IMR-90 (cell line): ENCODE results near the gene ARR3. TPM values are rescaled to one million over a fixed set of nuclear protein-coding genes. Genes with fewer than 3 reads are reported as not detected.

Experiments used
- ATAC-seq: fragments of 200-7000 bp; cut with Tn5 transposase; 2 replicates; pipeline ENCODE4 v1.9.1; 2020; ENCODE audit warnings: low read depth, mild to moderate bottlenecking, moderate library complexity
- BruUV-seq: library from RNA; stranded (reverse); fragments of 400-500 nt; replicated peaks from 2 replicates; lab custom pipeline; 2021; lab: Mats Ljungman, UMichigan
- CTCF ChIA-PET: fragments of 300-600 bp; formaldehyde crosslinking; extraction: SDS; loops from one replicate; lab custom pipeline; 2021; ENCODE audit warnings: antibody characterized with exemption; lab: Yijun Ruan, JAX
- POLR2A ChIA-PET: fragments of 300-600 bp; sonication (Branson Sonifier 250); formaldehyde crosslinking; loops from one replicate; lab custom pipeline; 2022; ENCODE audit warnings: antibody characterized with exemption; ENCODE audit not compliant: unreplicated experiment; lab: Charles Lee
- DNase-seq: peaks from one replicate; pipeline ENCODE4 v3.0.0; 2013
- H2AFZ ChIP-seq: replicated peaks from 2 replicates; pipeline ENCODE3; 2013; ENCODE audit warnings: low read length, mild to moderate bottlenecking; ENCODE audit not compliant: poor library complexity
- H2AK5ac ChIP-seq: 2 replicates; pipeline ENCODE4 v1.6.1; 2013; ENCODE audit warnings: low read depth, low read length, inconsistent platforms
- H2AK9ac ChIP-seq: replicated peaks from 2 replicates; pipeline ENCODE3; 2013; ENCODE audit warnings: mild to moderate bottlenecking, low read depth, low read length, moderate library complexity; ENCODE audit not compliant: poor library complexity
- H2BK120ac ChIP-seq: 2 replicates; pipeline ENCODE4 v1.6.1; 2013; ENCODE audit warnings: low read depth, low read length, inconsistent platforms
- H2BK15ac ChIP-seq: 3 replicates; pipeline ENCODE4 v1.6.1; 2013; ENCODE audit warnings: low read depth, low read length, inconsistent platforms
- H2BK20ac ChIP-seq: 2 replicates; pipeline ENCODE4 v1.6.1; 2013; ENCODE audit warnings: low read depth, mild to moderate bottlenecking, inconsistent platforms, low read length, moderate library complexity
- H2BK5ac ChIP-seq: 2 replicates; pipeline ENCODE4 v1.6.1; 2013; ENCODE audit warnings: mild to moderate bottlenecking, low read depth, low read length, inconsistent platforms; ENCODE audit not compliant: poor library complexity, severe bottlenecking
- H3K14ac ChIP-seq: replicated peaks from 2 replicates; pipeline ENCODE4 v1.6.1; 2013; ENCODE audit warnings: low read depth, low read length, inconsistent platforms
- H3K18ac ChIP-seq: 2 replicates; pipeline ENCODE4 v1.6.1; 2013; ENCODE audit warnings: low read depth, low read length, control low read depth
- H3K23ac ChIP-seq: 2 replicates; pipeline ENCODE4 v1.6.1; 2013; ENCODE audit warnings: low read depth, low read length, inconsistent platforms
- H3K27ac ChIP-seq: 2 replicates; pipeline ENCODE4 v1.5.1; 2013; ENCODE audit warnings: mild to moderate bottlenecking, control low read depth, low read length; ENCODE audit not compliant: insufficient read depth
- H3K27me3 ChIP-seq: 2 replicates; pipeline ENCODE4 v1.6.1; 2013; ENCODE audit warnings: low read length; ENCODE audit not compliant: control insufficient read depth, insufficient read depth
- H3K36me3 ChIP-seq: 2 replicates; pipeline ENCODE4 v1.6.1; 2013; ENCODE audit warnings: low read length, mixed read lengths; ENCODE audit not compliant: control insufficient read depth, insufficient read depth
- H3K4ac ChIP-seq: 2 replicates; pipeline ENCODE4 v1.6.1; 2013; ENCODE audit warnings: low read depth, low read length, inconsistent platforms
- H3K4me1 ChIP-seq: 2 replicates; pipeline ENCODE4 v1.6.1; 2013; ENCODE audit warnings: low read length, mixed read lengths; ENCODE audit not compliant: control insufficient read depth, insufficient read depth
- H3K4me2 ChIP-seq: 2 replicates; pipeline ENCODE4 v1.6.1; 2013; ENCODE audit warnings: low read depth, mild to moderate bottlenecking, control low read depth, low read length, moderate library complexity
- H3K4me3 ChIP-seq: 2 replicates; pipeline ENCODE4 v1.5.1; 2013; ENCODE audit warnings: low read depth, mild to moderate bottlenecking, control low read depth, low read length, moderate library complexity; ENCODE audit not compliant: insufficient read depth
- H3K56ac ChIP-seq: 2 replicates; pipeline ENCODE4 v1.6.1; 2013; ENCODE audit warnings: low read length, inconsistent platforms; ENCODE audit not compliant: insufficient read depth; ENCODE audit errors: extremely low read depth
- H3K79me1 ChIP-seq, 2 experiments: 2 replicates each; pipeline ENCODE4 v1.6.1; 2013; ENCODE audit warnings: low read length in 2 of 2, inconsistent platforms in 1 of 2, low read depth in 1 of 2
- H3K9ac ChIP-seq: 2 replicates; pipeline ENCODE4 v1.6.1; 2013; ENCODE audit warnings: low read depth, low read length, control low read depth
- H3K9me1 ChIP-seq: 2 replicates; pipeline ENCODE4 v1.6.1; 2013; ENCODE audit warnings: low read length, inconsistent platforms; ENCODE audit not compliant: insufficient read depth
- H3K9me3 ChIP-seq: 2 replicates; pipeline ENCODE4 v1.6.1; 2013; ENCODE audit warnings: low read length; ENCODE audit not compliant: control insufficient read depth, insufficient read depth
- H4K20me1 ChIP-seq: 2 replicates; pipeline ENCODE4 v1.6.1; 2013; ENCODE audit warnings: low read length, inconsistent platforms; ENCODE audit not compliant: insufficient read depth
- H4K5ac ChIP-seq: 2 replicates; pipeline ENCODE4 v1.6.1; 2013; ENCODE audit warnings: mild to moderate bottlenecking, low read depth, low read length, control low read depth
- H4K8ac ChIP-seq, 2 experiments: 2 replicates each; pipeline ENCODE4 v1.6.1; 2013; ENCODE audit warnings: low read depth in 2 of 2, low read length in 2 of 2, control low read depth in 1 of 2, inconsistent platforms in 1 of 2
- H4K91ac ChIP-seq: 2 replicates; pipeline ENCODE4 v1.6.1; 2013; ENCODE audit warnings: low read depth, low read length, inconsistent platforms; ENCODE audit not compliant: insufficient read depth
- MXI1 ChIP-seq: IDR thresholded peaks from 2 replicates; pipeline ENCODE4 v1.6.1; 2012; ENCODE audit warnings: low read depth, mild to moderate bottlenecking, low read length, moderate library complexity, borderline replicate concordance
- RCOR1 ChIP-seq: IDR thresholded peaks from 2 replicates; pipeline ENCODE4 v1.6.1; 2012; ENCODE audit warnings: mild to moderate bottlenecking, low read length, improper control_type of control experiment; ENCODE audit not compliant: insufficient replicate concordance
- WGBS, 2 experiments: methylation state at CpG; one replicate each; pipeline versions ENCODE4 v1.1.5 to v1.1.7; 2013; ENCODE audit warnings: missing lambda C conversion rate in 2 of 2; ENCODE audit not compliant: insufficient read length in 1 of 2; ENCODE audit errors: extremely low coverage in 2 of 2; 5-methylcytosine and 5-hydroxymethylcytosine counted together
- dilution Hi-C: fragments of 300-500 bp; cut with HindIII; formaldehyde crosslinking; loops from one replicate; pipeline ENCODE4 v1.14.3; 2018; ENCODE audit warnings: low sequenced_read_pairs; ENCODE audit not compliant: unreplicated experiment
- in situ Hi-C: fragments of 300-500 bp; cut with MboI; formaldehyde crosslinking; loops from 3 replicates; pipeline ENCODE4 v1.14.3; 2019; ENCODE audit warnings: low sequenced_read_pairs, inconsistent platforms, mixed read lengths
- intact Hi-C: fragments of 100-400 bp; cut with micrococcal nuclease; formaldehyde crosslinking; loops from 2 replicates; pipeline ENCODE4 v1.10.0; 2022
- polyA plus RNA-seq, 3 experiments: library from polyadenylated mRNA; depleted of rRNA; stranded (reverse); fragments of >200 nt; gene quantifications; 2 replicates each; pipeline ENCODE4 v1.2.3, GENCODE V29; 2012; ENCODE audit warnings: low replicate concordance in 1 of 3
- total RNA-seq: library from RNA; depleted of rRNA; stranded (reverse); fragments of >200 nt; gene quantifications from 2 replicates; pipeline ENCODE4 v1.2.3, GENCODE V29; 2012

The ARR3 gene
- total and polyA plus RNA-seq, 2 of the 4 experiments (the other 2 are of a cell fraction), result not detected

DNA sequence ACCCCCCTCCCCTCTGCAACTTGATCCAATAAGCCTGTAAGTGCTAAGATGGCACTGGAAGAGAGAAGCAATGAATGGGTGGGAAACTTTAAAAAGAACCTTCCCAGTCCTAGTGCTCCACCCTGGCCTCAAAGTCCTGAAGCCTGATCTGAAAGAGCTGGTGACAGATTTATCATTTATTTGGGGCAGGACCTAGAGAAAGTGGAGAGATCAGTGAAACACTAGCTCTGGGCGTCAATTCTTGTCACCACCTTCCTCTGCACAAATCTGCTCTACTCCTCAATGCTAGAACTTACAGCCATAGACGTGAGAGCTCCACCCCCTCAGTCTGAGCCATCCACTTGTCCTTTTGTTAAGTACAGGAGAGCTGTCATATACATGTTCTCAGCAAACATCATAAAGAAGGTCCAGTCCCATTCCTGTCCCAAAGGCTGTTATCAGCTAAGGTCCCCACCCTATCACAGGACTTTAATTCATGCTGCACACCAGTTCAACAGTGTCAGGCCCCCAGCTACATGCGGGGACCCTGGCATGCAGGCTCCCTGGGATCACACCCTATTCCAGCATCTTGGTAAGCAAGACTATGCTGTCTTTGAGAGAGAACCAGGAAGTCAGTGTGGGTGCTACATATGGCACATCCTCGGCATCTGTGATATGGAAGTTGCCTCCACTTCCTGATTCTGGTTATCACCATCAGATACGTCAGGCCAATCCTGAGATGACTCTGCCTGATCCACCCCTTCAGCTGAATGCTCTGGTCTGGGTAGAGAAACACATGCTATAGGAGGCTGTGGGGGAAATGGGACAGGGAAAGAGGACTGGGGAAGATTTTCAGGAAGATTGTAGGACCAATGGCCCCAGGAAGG lies 10.5 kb upstream of the ARR3 start:
- H2AK5ac ChIP-seq, result no peak overlapping the region
- H3K9ac ChIP-seq, result no peak overlapping the region
- no peak overlapping the region for H3K14ac ChIP-seq
- ChIA-PET POLR2A (no interaction called here), CTCF (no interaction called here)
- H3K79me1 ChIP-seq, result no peaks in the 10 kb centered on the region
- H3K23ac ChIP-seq, result no peak overlapping the region
- H3K18ac ChIP-seq, result no peak overlapping the region
- no peak overlapping the region for H3K27ac ChIP-seq
- no peak overlapping the region for H2BK5ac ChIP-seq
- H3K9me1 ChIP-seq, result no peaks in the 10 kb centered on the region
- BruUV-seq, result no TSS peak
- no peaks in the 10 kb centered on the region for H3K36me3 ChIP-seq
- H4K5ac ChIP-seq, result no peak overlapping the region
- in situ Hi-C loops (no loop called here), dilution Hi-C loops (no loop called here), intact Hi-C loops (no loop called here)
- no peak overlapping the region for H2AFZ ChIP-seq
- H4K20me1 ChIP-seq, result no peaks in the 10 kb centered on the region
- no peak overlapping the region for H3K4me3 ChIP-seq
- no peak for TF ChIP-seq MXI1
- TF ChIP-seq RCOR1, result no peak
- H3K4me2 ChIP-seq, result no peak overlapping the region
- DNase-seq, result no peak
- peaks cover 11% of the 10 kb centered on the region for H3K27me3 ChIP-seq
- no peak overlapping the region for H4K8ac ChIP-seq
- ATAC-seq, result no peak
- no peak overlapping the region for H4K91ac ChIP-seq
- no peak overlapping the region for H2BK120ac ChIP-seq
- H2AK9ac ChIP-seq, result no peak overlapping the region
- H3K9me3 ChIP-seq, result no peaks in the 10 kb centered on the region
- no CpG with 5 or more reads among the region's 5 CpGs for WGBS, 2 experiments
- H3K4ac ChIP-seq, result no peak overlapping the region
- H2BK20ac ChIP-seq, result no peak overlapping the region
- H3K56ac ChIP-seq, result no peak overlapping the region
- no peak overlapping the region for H2BK15ac ChIP-seq
- no peaks in the 10 kb centered on the region; the same call in 1 of the 2 replicates for H3K4me1 ChIP-seq
